Activated CD4-positive, alpha-beta T cell treated with anti-CD3 and anti-CD28 coated beads, Interleukin-2, amount 50 U/mL, for 4 hours (primary cell): ENCODE data around the gene RPS6KC1.
"Not testable (repeated sequence)": the region's sequence is repeated elsewhere in the genome, so short reads cannot be mapped to it uniquely, and the experiment has no call there.

ENCODE experiments used
- DNase-seq, 2 experiments: peaks; one replicate each; pipeline ENCODE4 v3.0.0-alpha.2; 2020

The RPS6KC1 gene

GRCh38 chr1:213051127-213051880, at the start of gene RPS6KC1:
TSS of gene RPS6KC1 (plus strand) at chr1:213051241. CDS start at chr1:213051405, 164 bp downstream.
- DNase-seq = peak; percentile 80 to 81

- no peak for DNase-seq
These were observed 47.8 kb upstream of the RPS6KC1 start for GRCh38 chr1:213003256-213003655.

GRCh38 chr1:213008564-213008963, 42.5 kb upstream of the RPS6KC1 start:
- DNase-seq = no peak

GRCh38 chr1:213014642-213015041, 36.4 kb upstream of the RPS6KC1 start:
- DNase-seq = no peak

GRCh38 chr1:213015099-213016050, 35.7 kb upstream of the RPS6KC1 start, which contains the start of gene ANGEL2:
TSS of gene ANGEL2 (minus strand) at chr1:213015867. CDS start at chr1:213015671, 196 bp downstream.
- DNase-seq = peak; percentile 94 to 96

- no peak for DNase-seq
These were observed 33.4 kb upstream of the RPS6KC1 start for GRCh38 chr1:213017447-213018273.

- no peak for DNase-seq
These were observed 31.6 kb upstream of the RPS6KC1 start for GRCh38 chr1:213019450-213019849.

- DNase-seq = no peak
These were observed 31.0 kb upstream of the RPS6KC1 start for GRCh38 chr1:213020016-213020415.

GRCh38 chr1:213027024-213027423, 24.0 kb upstream of the RPS6KC1 start:
- not testable (repeated sequence) for DNase-seq

- DNase-seq = no peak
These were observed 18.4 kb upstream of the RPS6KC1 start for GRCh38 chr1:213032651-213033050.

- no peak for DNase-seq
These were observed 16.3 kb upstream of the RPS6KC1 start for GRCh38 chr1:213034713-213035112.

GRCh38 chr1:213035573-213035972, 15.5 kb upstream of the RPS6KC1 start:
- DNase-seq = no peak

GRCh38 chr1:213041443-213041842, 9.6 kb upstream of the RPS6KC1 start:
- no peak for DNase-seq

- DNase-seq = not testable (repeated sequence)
These were observed 5.5 kb upstream of the RPS6KC1 start for GRCh38 chr1:213045321-213046226.

GRCh38 chr1:213049232-213049631, 1.8 kb upstream of the RPS6KC1 start:
- DNase-seq = no peak

GRCh38 chr1:213050745-213051126, 305 bp upstream of the RPS6KC1 start:
- no peak for DNase-seq

- DNase-seq = no peak
These were observed 801 bp downstream of the RPS6KC1 start for GRCh38 chr1:213051881-213052202.

GRCh38 chr1:213053455-213053854, 2.4 kb downstream of the RPS6KC1 start:
- no peak for DNase-seq

GRCh38 chr1:213054142-213054541, 3.1 kb downstream of the RPS6KC1 start:
- DNase-seq = no peak

- no peak for DNase-seq
These were observed 3.9 kb downstream of the RPS6KC1 start for GRCh38 chr1:213054733-213055591.

GRCh38 chr1:213055767-213056166, 4.7 kb downstream of the RPS6KC1 start:
- DNase-seq = no peak
